RWPE2 (cell line): ENCODE results near the gene SPATC1L.
"Not testable (repeated sequence)": the region's sequence is repeated elsewhere in the genome, so short reads cannot be mapped to it uniquely, and the experiment has no call there.

Experiments
- ATAC-seq: fragments of 200-7000 bp; cut with Tn5 transposase; 3 replicates; pipeline ENCODE4 v1.9.1; 2021; ENCODE audit warnings: low read depth
- DNase-seq: peaks from one replicate; pipeline ENCODE4 v3.0.0-alpha.2; 2020; ENCODE audit warnings: low spot score
- H3K27ac ChIP-seq: fragments of 450-650 bp; 2 replicates; pipeline ENCODE4 v1.5.1; 2017; ENCODE audit warnings: mild to moderate bottlenecking; ENCODE audit not compliant: poor library complexity, severe bottlenecking
- H3K27me3 ChIP-seq: fragments of 250-450 bp; sonication (Bioruptor Pico); 2 replicates; pipeline ENCODE4 v1.5.1; 2021; ENCODE audit warnings: mild to moderate bottlenecking, moderate library complexity; ENCODE audit not compliant: insufficient read depth, poor library complexity, severe bottlenecking
- H3K36me3 ChIP-seq: fragments of 250-450 bp; sonication (Bioruptor Pico); 2 replicates; pipeline ENCODE4 v1.5.1; 2020; ENCODE audit warnings: low read depth, mild to moderate bottlenecking, moderate library complexity
- H3K4me1 ChIP-seq: fragments of 250-450 bp; sonication (Bioruptor Pico); 2 replicates; pipeline ENCODE4 v1.5.1; 2021; ENCODE audit warnings: mild to moderate bottlenecking, moderate library complexity; ENCODE audit not compliant: insufficient read depth, poor library complexity, severe bottlenecking
- H3K4me3 ChIP-seq: fragments of 250-450 bp; sonication (Bioruptor Pico); 2 replicates; pipeline ENCODE4 v1.5.1; 2021; ENCODE audit warnings: mild to moderate bottlenecking, moderate library complexity; ENCODE audit not compliant: severe bottlenecking
- H3K9me3 ChIP-seq: fragments of 250-450 bp; sonication (Bioruptor Pico); 2 replicates; pipeline ENCODE4 v1.5.1; 2021; ENCODE audit warnings: mild to moderate bottlenecking, moderate library complexity; ENCODE audit not compliant: severe bottlenecking
- CTCF ChIP-seq: fragments of 450-650 bp; IDR thresholded peaks from one replicate; pipeline ENCODE4 v1.5.1; 2017; ENCODE audit warnings: mild to moderate bottlenecking, moderate library complexity; ENCODE audit not compliant: poor library complexity, severe bottlenecking

Gene SPATC1L

DNA sequence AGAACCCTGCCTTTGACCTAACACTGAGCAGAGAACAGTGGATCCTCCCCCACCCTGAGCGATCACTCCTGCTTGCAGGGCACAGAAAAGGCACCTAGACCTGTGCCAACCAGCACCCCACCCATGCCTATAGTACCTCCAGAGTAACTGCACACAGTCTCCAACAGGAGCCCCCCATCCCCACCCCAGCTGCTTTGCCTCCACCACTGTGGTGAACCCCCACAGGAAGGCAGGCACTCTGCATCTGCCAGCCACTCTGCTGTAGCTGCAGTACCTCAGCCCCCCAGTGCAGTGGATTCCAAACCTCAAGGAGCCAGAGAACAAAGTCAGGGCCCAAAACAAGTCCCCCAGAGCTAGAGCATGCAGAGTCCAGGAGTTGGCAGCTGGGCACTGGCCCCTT lies 10.7 kb downstream of the SPATC1L start:
- Histone ChIP-seq H3K9me3 (peaks cover 5% of the 10 kb centered on the region), H3K36me3 (no peaks in the 10 kb centered on the region), H3K4me3 (no peak overlapping the region), H3K4me1 (no peaks in the 10 kb centered on the region), H3K27ac (no peak overlapping the region), H3K27me3 (no peaks in the 10 kb centered on the region)
- DNase-seq (no peak), ATAC-seq (no peak)
- no peak for TF ChIP-seq CTCF

GRCh38 chr21:46172863-46173528 lies 11.3 kb downstream of the SPATC1L start:
- Histone ChIP-seq H3K4me1 (no peaks in the 10 kb centered on the region), H3K9me3 (peaks cover 5% of the 10 kb centered on the region), H3K27ac (no peak overlapping the region), H3K4me3 (no peak overlapping the region), H3K27me3 (no peaks in the 10 kb centered on the region), H3K36me3 (0 out of 2 replicates have a peak, but pooled peaks cover 3% of the 10 kb centered on the region)
- DNase-seq (peak; percentile 58), ATAC-seq (no peak)
- no peak for TF ChIP-seq CTCF

- no peaks in the 10 kb centered on the region for H3K4me1 ChIP-seq
- 0 out of 2 replicates have a peak, but pooled peaks cover 3% of the 10 kb centered on the region for H3K36me3 ChIP-seq
- no peak for TF ChIP-seq CTCF
- H3K4me3 ChIP-seq = no peak overlapping the region
- ATAC-seq = no peak
- H3K27ac ChIP-seq = no peak overlapping the region
- no peak for DNase-seq
- no peaks in the 10 kb centered on the region for H3K27me3 ChIP-seq
- peaks cover 3% of the 10 kb centered on the region for H3K9me3 ChIP-seq
These were observed 12.0 kb downstream of the SPATC1L start for GRCh38 chr21:46171996-46172862.

DNA sequence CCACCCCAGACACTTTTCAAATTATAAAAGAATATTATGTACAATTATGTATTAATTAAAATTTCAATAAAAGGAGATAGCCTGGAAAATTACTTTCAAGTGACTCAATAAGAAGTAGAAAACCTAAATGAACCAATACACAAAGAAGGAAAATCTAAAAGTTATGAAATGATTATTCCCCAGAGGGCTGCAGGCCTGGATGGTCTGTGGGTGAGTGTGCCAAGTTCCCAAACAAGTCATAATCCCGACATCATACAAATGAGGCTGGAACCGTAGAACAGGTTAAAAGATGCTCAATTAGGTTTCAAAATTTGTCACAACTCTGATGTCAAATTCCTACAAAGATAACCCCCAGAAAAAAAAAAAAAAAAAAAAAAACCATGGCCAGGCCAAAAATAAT lies 12.7 kb downstream of the SPATC1L start:
- DNase-seq (no peak), ATAC-seq (no peak)
- peaks cover 3% of the 10 kb centered on the region for H3K9me3 ChIP-seq
- no peak overlapping the region for H3K4me3 ChIP-seq
- H3K36me3 ChIP-seq = 0 out of 2 replicates have a peak, but pooled peaks cover 3% of the 10 kb centered on the region
- no peaks in the 10 kb centered on the region for H3K4me1 ChIP-seq
- TF ChIP-seq CTCF = no peak
- H3K27me3 ChIP-seq = no peaks in the 10 kb centered on the region
- no peak overlapping the region for H3K27ac ChIP-seq

GRCh38 chr21:46170436-46171193 lies 13.6 kb downstream of the SPATC1L start:
- not testable (repeated sequence) for H3K9me3 ChIP-seq, DNase-seq, H3K27me3 ChIP-seq, H3K4me1 ChIP-seq, H3K27ac ChIP-seq, H3K4me3 ChIP-seq, H3K36me3 ChIP-seq, ATAC-seq
